GM12875 (cell line): ENCODE measurements around the gene SOSTDC1.

Experiments
- H3K4me3 ChIP-seq: one replicate; pipeline ENCODE4 v1.5.1; 2011; ENCODE audit warnings: low read depth, low read length, control low read depth
- TF ChIP-seq, protein P1 (sequence below): IDR thresholded peaks from 2 replicates; pipeline ENCODE4 v1.5.1; 2011; ENCODE audit warnings: low read depth, mild to moderate bottlenecking, control low read depth, inconsistent platforms, low read length, moderate library complexity, borderline replicate concordance; ENCODE audit not compliant: insufficient read depth

The SOSTDC1 gene

DNA sequence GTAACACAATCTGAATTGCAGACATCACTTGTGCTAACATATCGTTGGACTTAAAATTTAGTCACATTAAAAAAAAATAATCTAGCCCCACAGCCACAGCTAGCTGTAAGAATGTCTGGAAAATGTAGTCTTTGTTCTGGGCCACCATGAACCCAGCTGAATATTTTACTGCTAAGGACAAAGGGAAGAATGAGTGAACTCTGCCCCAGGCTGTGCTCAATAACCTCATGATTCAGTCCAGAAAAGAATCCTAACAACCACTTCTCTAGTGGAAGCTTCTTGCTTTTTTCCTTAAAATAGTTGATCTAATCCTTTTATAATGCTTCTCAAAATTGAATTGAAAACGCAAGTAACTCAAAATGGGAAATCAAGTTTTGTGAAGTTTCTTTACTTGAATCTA lies 25.6 kb upstream of the SOSTDC1 start:
- H3K4me3 ChIP-seq = no peak overlapping the region
- TF ChIP-seq, protein P1, sequence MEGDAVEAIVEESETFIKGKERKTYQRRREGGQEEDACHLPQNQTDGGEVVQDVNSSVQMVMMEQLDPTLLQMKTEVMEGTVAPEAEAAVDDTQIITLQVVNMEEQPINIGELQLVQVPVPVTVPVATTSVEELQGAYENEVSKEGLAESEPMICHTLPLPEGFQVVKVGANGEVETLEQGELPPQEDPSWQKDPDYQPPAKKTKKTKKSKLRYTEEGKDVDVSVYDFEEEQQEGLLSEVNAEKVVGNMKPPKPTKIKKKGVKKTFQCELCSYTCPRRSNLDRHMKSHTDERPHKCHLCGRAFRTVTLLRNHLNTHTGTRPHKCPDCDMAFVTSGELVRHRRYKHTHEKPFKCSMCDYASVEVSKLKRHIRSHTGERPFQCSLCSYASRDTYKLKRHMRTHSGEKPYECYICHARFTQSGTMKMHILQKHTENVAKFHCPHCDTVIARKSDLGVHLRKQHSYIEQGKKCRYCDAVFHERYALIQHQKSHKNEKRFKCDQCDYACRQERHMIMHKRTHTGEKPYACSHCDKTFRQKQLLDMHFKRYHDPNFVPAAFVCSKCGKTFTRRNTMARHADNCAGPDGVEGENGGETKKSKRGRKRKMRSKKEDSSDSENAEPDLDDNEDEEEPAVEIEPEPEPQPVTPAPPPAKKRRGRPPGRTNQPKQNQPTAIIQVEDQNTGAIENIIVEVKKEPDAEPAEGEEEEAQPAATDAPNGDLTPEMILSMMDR = no peak

DNA sequence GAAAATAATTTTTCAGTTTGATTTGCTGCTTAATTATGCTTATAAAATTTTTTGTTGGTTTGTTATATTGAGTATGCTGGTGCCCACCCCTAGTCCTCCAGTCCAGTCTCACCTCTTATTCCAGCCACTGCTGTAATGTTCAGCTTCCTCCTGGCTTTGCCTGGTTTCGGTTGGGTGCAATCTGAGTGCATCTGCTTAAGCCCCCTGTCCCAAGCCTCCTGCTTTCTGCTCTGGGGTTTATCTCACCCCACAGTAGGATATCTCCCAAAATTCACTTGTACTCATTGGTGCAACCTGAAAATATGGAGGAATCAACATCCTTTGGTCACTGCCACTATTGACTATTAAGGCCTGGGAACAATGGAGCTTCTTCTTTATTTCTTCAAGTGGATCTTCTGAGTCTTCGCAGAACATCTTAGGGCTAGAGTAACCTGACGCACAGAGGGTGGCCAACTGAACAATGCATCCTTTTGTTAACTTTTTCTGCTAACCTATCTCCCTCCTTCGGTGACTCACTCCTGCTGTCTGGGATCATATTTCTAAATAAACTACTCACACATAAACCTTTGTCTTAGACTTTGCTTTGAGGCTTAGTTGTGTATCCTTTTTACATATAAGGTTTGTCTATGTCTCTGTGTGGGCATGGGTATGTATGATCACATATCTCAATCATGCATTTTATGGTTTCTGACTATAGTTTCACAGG lies 19.1 kb upstream of the SOSTDC1 start:
- TF ChIP-seq, protein P1 = no peak
- H3K4me3 ChIP-seq = no peak overlapping the region

DNA sequence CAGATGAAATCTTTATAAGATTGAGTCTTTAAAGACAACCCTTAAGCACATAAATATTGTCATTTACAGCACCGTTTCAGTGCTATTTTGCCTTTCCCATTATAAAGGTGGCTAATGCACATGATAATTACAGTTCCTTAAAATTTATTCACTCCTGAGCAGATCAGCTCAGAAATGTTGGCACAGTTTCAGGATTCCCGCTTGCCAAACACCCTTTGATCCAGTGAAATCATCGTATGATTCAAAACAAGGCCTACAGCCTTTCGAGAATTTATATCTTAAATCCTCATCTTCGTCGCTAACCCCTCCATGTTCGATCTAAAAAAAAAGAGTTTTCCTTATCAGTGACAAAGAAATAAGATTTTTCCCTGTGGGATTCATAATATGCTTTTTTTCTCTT lies 14.1 kb upstream of the SOSTDC1 start:
- TF ChIP-seq, protein P1 = no peak
- no peak overlapping the region for H3K4me3 ChIP-seq

DNA sequence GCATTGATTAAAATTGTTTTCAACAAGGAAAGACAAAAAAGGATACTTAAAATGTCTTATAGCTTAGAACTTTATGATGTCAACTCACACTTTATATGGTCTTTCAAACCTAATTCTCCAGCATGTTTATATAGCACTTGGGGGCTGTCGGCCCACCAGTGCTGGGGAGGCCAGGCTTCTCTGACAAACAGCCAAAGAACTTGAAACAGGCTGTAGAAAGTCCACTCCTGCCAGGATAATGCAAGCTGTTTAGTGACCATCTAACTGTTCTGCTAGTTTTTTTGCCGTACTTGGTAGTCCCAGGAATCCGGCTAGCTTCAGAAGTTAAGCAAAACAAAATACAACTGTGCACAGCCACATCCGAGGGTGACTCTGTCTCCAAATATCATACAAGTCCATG lies 13.6 kb upstream of the SOSTDC1 start:
- TF ChIP-seq, protein P1 = no peak
- H3K4me3 ChIP-seq = no peak overlapping the region

DNA sequence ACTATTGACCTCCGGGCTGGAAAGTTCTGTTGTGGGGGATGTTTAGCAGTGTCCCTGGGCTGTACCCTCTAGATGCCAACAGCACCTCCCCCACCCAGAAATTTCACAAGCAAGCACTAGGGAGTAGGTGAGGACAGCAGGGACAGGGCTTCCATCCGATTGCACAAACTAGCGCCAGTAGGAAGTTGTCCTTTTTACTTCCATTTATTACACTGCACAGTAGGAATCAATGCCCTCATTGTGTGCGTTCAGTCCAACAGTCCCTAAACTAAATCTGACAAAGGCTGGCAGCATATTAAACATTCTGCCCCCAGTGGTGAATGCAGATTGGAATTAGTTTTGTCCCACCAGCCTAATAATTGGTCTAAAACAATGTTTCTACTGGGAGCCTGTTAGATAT lies 6.4 kb upstream of the SOSTDC1 start:
- TF ChIP-seq, protein P1 = no peak
- H3K4me3 ChIP-seq = no peak overlapping the region

DNA sequence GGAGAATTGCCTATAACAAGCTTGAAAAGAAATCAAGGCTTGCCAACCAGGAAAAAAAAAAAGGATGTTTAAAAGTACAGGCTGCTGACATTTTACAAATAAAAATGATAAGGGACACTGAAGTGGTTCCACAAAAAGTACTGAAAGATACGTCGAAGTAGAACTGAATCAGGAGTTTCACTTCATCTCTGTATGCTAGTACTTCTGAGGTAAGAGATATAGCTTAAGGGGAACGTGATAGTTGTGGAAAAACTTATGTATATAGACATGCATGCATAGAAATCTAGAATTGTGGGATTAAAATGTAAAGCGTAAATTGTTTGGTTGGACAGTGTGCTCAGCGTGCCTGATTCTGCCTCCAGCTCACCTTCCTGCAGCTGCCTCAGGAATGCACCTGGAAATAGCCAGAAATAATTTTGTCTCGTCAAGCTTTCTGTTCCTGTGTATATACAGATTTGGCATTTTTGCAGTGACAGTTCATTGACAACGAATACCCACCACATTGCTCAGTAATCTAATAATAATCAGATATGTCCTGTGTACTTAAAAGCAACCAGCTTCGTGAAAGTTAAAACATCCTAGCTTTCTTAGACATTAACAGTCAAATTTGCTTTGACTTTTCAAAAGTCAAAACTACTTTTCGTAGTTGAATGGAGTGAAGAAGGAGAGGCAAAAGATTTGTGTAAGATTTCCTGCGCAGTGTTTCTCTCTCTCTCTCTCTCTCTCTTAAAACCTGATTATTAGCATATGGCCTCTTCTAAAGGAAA lies 1.4 kb downstream of the SOSTDC1 start:
- TF ChIP-seq, protein P1 = no peak
- no peak overlapping the region for H3K4me3 ChIP-seq

DNA sequence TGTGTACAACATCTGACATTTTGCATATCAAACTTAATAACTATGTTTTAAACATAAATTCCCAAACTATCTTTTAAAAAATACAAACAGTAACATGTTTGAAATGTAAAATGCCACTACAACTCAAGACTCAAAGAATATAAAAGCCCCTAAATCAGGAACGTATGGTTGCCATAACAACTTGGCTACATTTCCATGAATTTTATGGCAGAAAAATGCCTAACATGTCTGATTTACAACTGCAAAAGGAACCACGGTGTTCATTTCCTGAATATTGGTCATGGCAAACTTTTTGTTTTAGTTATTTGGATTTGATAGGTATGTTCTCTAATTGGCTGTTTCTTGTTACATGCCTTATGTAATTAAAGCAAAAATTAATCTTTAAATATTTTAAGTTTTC lies 2.0 kb downstream of the SOSTDC1 start:
- H3K4me3 ChIP-seq = no peak overlapping the region
- TF ChIP-seq, protein P1 = no peak
